Brain microvascular endothelial cell (primary cell): ENCODE results near the gene ADGRL3.
A peak's percentile ranks its signal among the peaks of the same experiment; 100 is the strongest.

Experiments used
- DNase-seq: peaks from one replicate; pipeline ENCODE4 v3.0.0-alpha.2; 2020
- H3K27ac ChIP-seq: fragments of 250-450 bp; sonication (Bioruptor Pico); 2 replicates; pipeline ENCODE4 v1.5.1; 2020; ENCODE audit warnings: mild to moderate bottlenecking, moderate library complexity
- H3K27me3 ChIP-seq: fragments of 250-450 bp; sonication (Bioruptor Pico); replicated peaks from 2 replicates; pipeline ENCODE4 v1.5.1; 2020; ENCODE audit warnings: mild to moderate bottlenecking
- H3K36me3 ChIP-seq: fragments of 250-450 bp; sonication (Bioruptor Pico); replicated peaks from 2 replicates; pipeline ENCODE4 v1.5.1; 2020; ENCODE audit warnings: mild to moderate bottlenecking
- H3K4me3 ChIP-seq: 2 replicates; pipeline ENCODE4 v1.5.1; 2011; ENCODE audit warnings: low read depth, mild to moderate bottlenecking, control low read depth, low read length, moderate library complexity
- CTCF ChIP-seq: IDR thresholded peaks from 2 replicates; pipeline ENCODE4 v1.5.1; 2011; ENCODE audit warnings: low read depth, mild to moderate bottlenecking, moderate library complexity, low read length, control low read depth, inconsistent platforms; ENCODE audit errors: missing control alignments
- in situ Hi-C: cut with HindIII; loops from 2 replicates; pipeline ENCODE4 v1.10.0; 2017; ENCODE audit warnings: low sequenced_read_pairs, low pct_ligation_motif_present

Gene ADGRL3

DNA sequence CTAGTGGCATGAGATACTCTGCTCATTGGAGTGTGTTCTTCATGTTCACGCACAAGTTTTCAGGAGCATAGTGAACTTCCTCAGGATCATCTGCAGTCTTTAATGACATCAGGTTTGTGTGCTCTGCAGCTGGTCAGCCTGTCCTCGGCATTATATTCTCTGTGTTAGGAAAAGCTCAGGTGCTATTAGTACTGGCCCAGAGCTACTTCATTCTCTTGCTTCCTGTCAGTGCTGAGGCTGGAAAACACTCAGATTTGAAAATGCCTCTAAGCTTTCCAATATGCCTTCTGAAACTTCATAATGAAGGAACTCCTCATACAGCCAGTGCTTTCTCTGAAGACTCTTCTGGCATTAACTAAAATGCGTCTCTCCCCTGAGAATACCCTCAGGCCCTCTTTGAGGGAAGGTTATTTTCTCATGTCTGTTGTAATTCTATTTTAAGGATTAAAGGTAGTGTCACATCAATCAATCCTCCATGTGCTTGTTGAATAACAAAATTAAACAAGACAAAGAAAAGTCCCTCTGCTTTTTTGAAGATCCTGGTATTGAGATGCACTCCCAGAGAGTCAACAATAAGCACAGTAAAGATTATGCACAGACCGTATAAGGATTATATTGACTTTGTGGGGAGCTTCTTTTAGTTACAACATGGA is 666.4 kb downstream of the ADGRL3 start:
- no peak overlapping the region for H3K4me3 ChIP-seq
- in situ Hi-C loops: no loop called here
- H3K27ac ChIP-seq: no peak overlapping the region
- no peaks in the 10 kb centered on the region for H3K27me3 ChIP-seq
- DNase-seq: no peak
- H3K36me3 ChIP-seq: no peaks in the 10 kb centered on the region
- TF ChIP-seq CTCF: no peak

DNA sequence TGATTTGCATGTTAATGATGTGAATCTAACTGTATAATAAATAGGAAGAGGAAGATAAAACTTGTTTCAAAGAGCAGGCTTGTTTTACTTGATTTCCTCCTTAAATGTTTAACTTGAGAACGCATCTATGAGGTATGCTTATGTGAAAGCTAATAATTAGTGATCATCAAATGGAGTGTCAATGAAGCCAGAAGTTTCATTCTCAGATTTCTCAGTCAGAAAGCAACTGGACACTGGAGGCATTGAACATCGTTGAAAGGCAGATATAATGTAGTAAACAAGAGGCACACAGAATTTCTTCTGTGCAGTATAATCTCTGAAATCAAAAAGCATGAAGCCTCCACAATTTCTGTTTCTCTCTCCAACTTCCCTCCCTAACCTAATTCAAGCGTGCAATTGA is 672.9 kb downstream of the ADGRL3 start:
- in situ Hi-C loops: no loop called here
- no peak overlapping the region for H3K27ac ChIP-seq
- H3K27me3 ChIP-seq: no peaks in the 10 kb centered on the region
- DNase-seq: no peak
- H3K36me3 ChIP-seq: no peaks in the 10 kb centered on the region
- no peak overlapping the region for H3K4me3 ChIP-seq
- no peak for TF ChIP-seq CTCF

DNA sequence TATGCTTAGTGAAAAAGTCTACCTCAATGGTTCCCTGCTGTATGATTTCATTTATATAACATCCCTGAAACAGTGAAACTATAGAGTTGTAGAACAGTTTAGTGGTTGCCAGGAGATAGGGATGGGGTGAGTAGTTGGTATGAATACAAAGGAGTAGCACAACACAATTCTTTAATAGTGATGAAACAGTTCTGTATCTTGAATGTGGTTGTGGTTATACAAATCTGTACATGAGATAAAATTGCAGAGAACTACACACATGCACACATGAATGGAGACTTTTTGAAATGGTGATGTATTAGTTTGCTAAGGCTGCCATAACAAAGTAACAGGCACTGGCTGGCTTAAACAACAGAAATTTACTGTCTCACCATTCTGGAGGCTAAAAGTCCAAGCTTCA is 677.1 kb downstream of the ADGRL3 start:
- Histone ChIP-seq H3K27me3 (no peaks in the 10 kb centered on the region), H3K4me3 (no peak overlapping the region), H3K27ac (no peak overlapping the region), H3K36me3 (no peaks in the 10 kb centered on the region)
- in situ Hi-C loops: no loop called here
- peak; percentile 22 for DNase-seq
- TF ChIP-seq CTCF: no peak

DNA sequence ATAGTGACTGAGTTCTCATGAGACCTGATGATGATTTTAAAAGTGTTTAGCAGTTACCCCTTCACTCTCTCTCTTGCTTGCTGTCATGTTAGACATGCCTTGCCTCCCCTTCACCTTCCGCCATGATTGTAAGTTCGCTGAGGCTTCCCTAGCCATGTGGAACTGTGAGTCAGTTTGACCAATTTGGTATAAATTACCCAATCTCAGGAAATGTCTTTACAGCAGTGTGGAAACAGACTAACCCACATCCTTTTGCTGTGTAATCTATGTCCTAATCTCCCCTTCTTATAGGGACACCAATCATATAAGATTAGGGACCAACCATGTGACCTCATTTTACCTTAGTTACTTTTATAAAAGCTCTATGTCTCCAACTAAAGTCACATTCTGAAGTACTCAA is 677.8 kb downstream of the ADGRL3 start:
- Histone ChIP-seq H3K36me3 (no peaks in the 10 kb centered on the region), H3K27me3 (no peaks in the 10 kb centered on the region), H3K27ac (no peak overlapping the region), H3K4me3 (no peak overlapping the region)
- in situ Hi-C loops: no loop called here
- DNase-seq: no peak
- no peak for TF ChIP-seq CTCF

DNA sequence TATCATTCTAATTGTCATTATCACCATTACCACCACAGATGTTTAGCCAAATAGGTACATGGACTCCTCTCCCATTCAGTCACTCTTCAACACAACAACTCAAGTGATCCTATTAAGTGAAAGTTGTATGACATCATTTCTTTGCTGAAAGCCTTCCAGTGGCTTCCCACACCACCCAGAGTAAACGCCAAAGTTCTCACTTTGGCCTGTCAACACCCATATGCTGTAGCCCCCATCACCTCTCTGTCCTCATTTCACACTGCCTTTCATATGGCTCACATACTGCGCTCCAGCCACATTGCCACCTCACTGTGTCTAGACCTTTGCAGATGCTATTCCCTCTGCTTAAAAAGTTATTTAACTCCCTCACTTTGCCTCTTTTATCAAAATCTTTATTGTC is 682.3 kb downstream of the ADGRL3 start:
- Histone ChIP-seq H3K27me3 (no peaks in the 10 kb centered on the region), H3K4me3 (no peak overlapping the region), H3K36me3 (no peaks in the 10 kb centered on the region), H3K27ac (no peak overlapping the region)
- TF ChIP-seq CTCF: no peak
- in situ Hi-C loops: no loop called here
- DNase-seq: no peak

GRCh38 chr4:61886131-61886530 is 686.0 kb downstream of the ADGRL3 start:
- no peak overlapping the region for H3K4me3 ChIP-seq
- in situ Hi-C loops: no loop called here
- H3K36me3 ChIP-seq: no peaks in the 10 kb centered on the region

More at GRCh38 chr4:61886131-61886530, 686.0 kb downstream of the ADGRL3 start:
- TF ChIP-seq CTCF: no peak
- no peak overlapping the region for H3K27ac ChIP-seq
- H3K27me3 ChIP-seq: no peaks in the 10 kb centered on the region
- no peak for DNase-seq
